OCI-LY1 (cell line): Measurements from ENCODE around the gene GLIS1.

ENCODE experiments used
- H2AFZ ChIP-seq: fragments of 200-600 bp; sonication (generic), shearing (Covaris generic); 2 replicates; pipeline ENCODE4 v1.6.0; 2014; ENCODE audit warnings: antibody characterized with exemption, mild to moderate bottlenecking, low read length
- H3F3A ChIP-seq: fragments of 200-600 bp; sonication (generic), shearing (Covaris generic); 2 replicates; pipeline ENCODE4 v1.6.0; 2014; ENCODE audit warnings: mild to moderate bottlenecking, antibody characterized with exemption, low read length, moderate library complexity; ENCODE audit not compliant: insufficient read depth
- H3K27ac ChIP-seq: fragments of 200-600 bp; sonication (generic); 2 replicates; pipeline ENCODE4 v1.5.1; 2014; ENCODE audit warnings: low read length, mixed run types, mild to moderate bottlenecking, low read depth; ENCODE audit not compliant: poor library complexity, severe bottlenecking
- H3K27me3 ChIP-seq: fragments of 200-600 bp; sonication (generic); 2 replicates; pipeline ENCODE4 v1.6.0; 2014; ENCODE audit warnings: antibody characterized with exemption, mild to moderate bottlenecking, low read length, moderate library complexity; ENCODE audit not compliant: insufficient read depth
- H3K36me3 ChIP-seq: fragments of 200-600 bp; sonication (generic); 2 replicates; pipeline ENCODE4 v1.6.1; 2014; ENCODE audit warnings: mild to moderate bottlenecking, antibody characterized with exemption, low read length, moderate library complexity, mixed read lengths; ENCODE audit not compliant: insufficient read depth
- H3K4me1 ChIP-seq: fragments of 200-600 bp; sonication (generic); 2 replicates; pipeline ENCODE4 v1.5.1; 2014; ENCODE audit warnings: mild to moderate bottlenecking, low read length, moderate library complexity; ENCODE audit not compliant: insufficient read depth, severe bottlenecking
- H3K4me2 ChIP-seq: fragments of 200-600 bp; sonication (generic), shearing (Covaris generic); 2 replicates; pipeline ENCODE4 v1.6.1; 2014; ENCODE audit warnings: low read length
- H3K4me3 ChIP-seq: fragments of 200-600 bp; sonication (generic); 2 replicates; pipeline ENCODE4 v1.5.1; 2014; ENCODE audit warnings: low read length, low read depth, mild to moderate bottlenecking, mixed read lengths; ENCODE audit not compliant: poor library complexity, severe bottlenecking
- H3K79me2 ChIP-seq: fragments of 200-600 bp; shearing (Covaris generic); 2 replicates; pipeline ENCODE4 v1.6.1; 2016; ENCODE audit warnings: mixed run types, low read length, mixed read lengths; ENCODE audit not compliant: insufficient read depth
- H3K9ac ChIP-seq: fragments of 200-600 bp; sonication (generic), shearing (Covaris generic); 2 replicates; pipeline ENCODE4 v1.6.1; 2014; ENCODE audit warnings: mild to moderate bottlenecking, low read length, mixed read lengths
- H3K9me2 ChIP-seq: fragments of 200-600 bp; sonication (generic), shearing (Covaris generic); 2 replicates; pipeline ENCODE4 v1.6.1; 2014; ENCODE audit warnings: low read depth, mild to moderate bottlenecking, low read length, mixed read lengths
- H3K9me3 ChIP-seq: fragments of 200-600 bp; shearing (Covaris generic); 2 replicates; pipeline ENCODE4 v1.6.1; 2014; ENCODE audit warnings: low read length, mixed read lengths
- H4K20me1 ChIP-seq: fragments of 200-600 bp; sonication (generic), shearing (Covaris generic); 2 replicates; pipeline ENCODE4 v1.6.0; 2016; ENCODE audit warnings: mild to moderate bottlenecking, low read length; ENCODE audit not compliant: insufficient read depth
- CTCF ChIP-seq: fragments of 200-600 bp; sonication (generic), shearing (Covaris generic); IDR thresholded peaks from 2 replicates; pipeline ENCODE4 v1.5.1; 2017; ENCODE audit warnings: mild to moderate bottlenecking, antibody characterized with exemption, low read length, moderate library complexity, mixed read lengths
- EZH2 ChIP-seq: fragments of 200-600 bp; sonication (generic), shearing (Covaris generic); IDR thresholded peaks from 2 replicates; pipeline ENCODE4 v1.8.0; 2017; ENCODE audit warnings: borderline replicate concordance, mixed run types, mild to moderate bottlenecking, antibody characterized with exemption, low read length, moderate library complexity, mixed read lengths

The GLIS1 gene

GRCh38 chr1:53505401-53505800 lies 233.6 kb downstream of the GLIS1 start:
- H3K9me3 ChIP-seq, result no peaks in the 10 kb centered on the region
- H3K4me1 ChIP-seq, result no peaks in the 10 kb centered on the region
- no peak overlapping the region for H3K4me3 ChIP-seq
- H3K4me2 ChIP-seq, result no peak overlapping the region
- H3K27ac ChIP-seq, result no peak overlapping the region
- no peak overlapping the region for H3K9ac ChIP-seq
- H3F3A ChIP-seq, result no peaks in the 10 kb centered on the region
- no peak overlapping the region for H2AFZ ChIP-seq
- no peaks in the 10 kb centered on the region for H3K79me2 ChIP-seq
- no peak for TF ChIP-seq EZH2
- no peak for TF ChIP-seq CTCF
- H3K27me3 ChIP-seq, result peaks cover 4% of the 10 kb centered on the region; the same call in 1 of the 2 replicates
- no peaks in the 10 kb centered on the region for H4K20me1 ChIP-seq
- no peaks in the 10 kb centered on the region for H3K36me3 ChIP-seq
- H3K9me2 ChIP-seq, result no peaks in the 10 kb centered on the region

- no peak overlapping the region for H3K27ac ChIP-seq
- no peaks in the 10 kb centered on the region for H3K9me2 ChIP-seq
- no peaks in the 10 kb centered on the region for H3K4me1 ChIP-seq
- H3K27me3 ChIP-seq, result peaks cover 4% of the 10 kb centered on the region; the same call in 1 of the 2 replicates
- no peak overlapping the region for H3K4me3 ChIP-seq
- H2AFZ ChIP-seq, result no peak overlapping the region
- H3K9me3 ChIP-seq, result no peaks in the 10 kb centered on the region
- H4K20me1 ChIP-seq, result no peaks in the 10 kb centered on the region
- no peaks in the 10 kb centered on the region for H3F3A ChIP-seq
- H3K36me3 ChIP-seq, result no peaks in the 10 kb centered on the region
- no peak overlapping the region for H3K9ac ChIP-seq
- H3K4me2 ChIP-seq, result no peak overlapping the region
- TF ChIP-seq CTCF, result no peak
- TF ChIP-seq EZH2, result no peak
- no peaks in the 10 kb centered on the region for H3K79me2 ChIP-seq
These were observed 234.1 kb downstream of the GLIS1 start for GRCh38 chr1:53504901-53505300.

- H3K9me2 ChIP-seq, result no peaks in the 10 kb centered on the region
- H3K79me2 ChIP-seq, result no peaks in the 10 kb centered on the region
- H3K27ac ChIP-seq, result no peak overlapping the region
- no peak overlapping the region for H3K9ac ChIP-seq
- TF ChIP-seq CTCF (no peak), EZH2 (no peak)
- H3F3A ChIP-seq, result no peaks in the 10 kb centered on the region
- no peak overlapping the region for H3K4me3 ChIP-seq
- no peaks in the 10 kb centered on the region for H3K36me3 ChIP-seq
- H3K4me1 ChIP-seq, result no peaks in the 10 kb centered on the region
- H3K9me3 ChIP-seq, result no peaks in the 10 kb centered on the region
- H3K27me3 ChIP-seq, result peaks cover 4% of the 10 kb centered on the region; the same call in 1 of the 2 replicates
- no peak overlapping the region for H2AFZ ChIP-seq
- H3K4me2 ChIP-seq, result no peak overlapping the region
- H4K20me1 ChIP-seq, result no peaks in the 10 kb centered on the region
These were observed 235.3 kb downstream of the GLIS1 start for GRCh38 chr1:53503433-53504217.
